ENCODE data around the gene PHF2.

DNA sequence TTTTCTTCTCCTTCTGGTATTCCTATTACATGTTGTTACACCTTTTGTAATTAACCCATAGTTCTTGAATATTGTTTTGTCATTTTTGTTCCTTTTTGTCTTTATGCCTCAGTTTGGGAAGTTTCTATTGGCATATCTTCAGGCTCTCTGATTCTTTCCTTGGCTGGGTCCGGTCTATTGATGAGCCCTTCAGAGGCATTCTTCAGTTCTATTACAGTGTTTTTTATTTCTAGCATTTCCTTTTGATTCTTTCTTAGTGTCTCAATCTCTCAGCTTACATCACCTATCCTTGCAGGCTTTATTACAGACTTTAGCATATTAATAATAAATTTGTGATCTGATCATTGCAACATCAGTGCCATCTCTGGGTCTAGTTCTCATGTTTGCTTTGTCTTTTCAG lies 33.8 kb downstream of the PHF2 start:
- TF ChIP-seq, protein P1, sequence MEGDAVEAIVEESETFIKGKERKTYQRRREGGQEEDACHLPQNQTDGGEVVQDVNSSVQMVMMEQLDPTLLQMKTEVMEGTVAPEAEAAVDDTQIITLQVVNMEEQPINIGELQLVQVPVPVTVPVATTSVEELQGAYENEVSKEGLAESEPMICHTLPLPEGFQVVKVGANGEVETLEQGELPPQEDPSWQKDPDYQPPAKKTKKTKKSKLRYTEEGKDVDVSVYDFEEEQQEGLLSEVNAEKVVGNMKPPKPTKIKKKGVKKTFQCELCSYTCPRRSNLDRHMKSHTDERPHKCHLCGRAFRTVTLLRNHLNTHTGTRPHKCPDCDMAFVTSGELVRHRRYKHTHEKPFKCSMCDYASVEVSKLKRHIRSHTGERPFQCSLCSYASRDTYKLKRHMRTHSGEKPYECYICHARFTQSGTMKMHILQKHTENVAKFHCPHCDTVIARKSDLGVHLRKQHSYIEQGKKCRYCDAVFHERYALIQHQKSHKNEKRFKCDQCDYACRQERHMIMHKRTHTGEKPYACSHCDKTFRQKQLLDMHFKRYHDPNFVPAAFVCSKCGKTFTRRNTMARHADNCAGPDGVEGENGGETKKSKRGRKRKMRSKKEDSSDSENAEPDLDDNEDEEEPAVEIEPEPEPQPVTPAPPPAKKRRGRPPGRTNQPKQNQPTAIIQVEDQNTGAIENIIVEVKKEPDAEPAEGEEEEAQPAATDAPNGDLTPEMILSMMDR (IDR thresholded peaks at IDR 0.05): no peak
- TF ChIP-seq POLR2A (IDR thresholded peaks at IDR 0.05): no peak

Measured in thyroid gland (tissue), 4 donors.